ENCODE measurements around the gene DAZ1. TPM values are rescaled to one million over a fixed set of nuclear protein-coding genes. Genes with fewer than 3 reads are reported as not detected.
"Not testable (repeated sequence)": the region's sequence is repeated elsewhere in the genome, so short reads cannot be mapped to it uniquely, and the experiment has no call there.

The DAZ1 gene
- not detected for polyA plus RNA-seq

- not testable (repeated sequence) for H3K4me3 Mint-ChIP-seq, H3K36me3 Mint-ChIP-seq, H3K9me3 Mint-ChIP-seq, H3K27me3 Mint-ChIP-seq, H3K4me1 Mint-ChIP-seq, H3K27ac Mint-ChIP-seq
These were observed at the start of gene DAZ1 for GRCh38 chrY:23198908-23199307. TSS of gene DAZ1 (minus strand) at chrY:23199008. CDS start at chrY:23198800, 208 bp downstream.

- not testable (repeated sequence) for H3K4me1 Mint-ChIP-seq, H3K4me3 Mint-ChIP-seq, H3K9me3 Mint-ChIP-seq, H3K27ac Mint-ChIP-seq, H3K36me3 Mint-ChIP-seq, H3K27me3 Mint-ChIP-seq
These were observed 20.4 kb upstream of the DAZ1 start, which contains the start of gene DAZ2 for GRCh38 chrY:23219233-23219632. TSS of gene DAZ2 (plus strand) at chrY:23219533. CDS start at chrY:23219741, 208 bp downstream.

GRCh38 chrY:23210681-23211080, 11.9 kb upstream of the DAZ1 start:
- H3K4me3 Mint-ChIP-seq, H3K27ac Mint-ChIP-seq, H3K27me3 Mint-ChIP-seq, H3K36me3 Mint-ChIP-seq, H3K4me1 Mint-ChIP-seq, H3K9me3 Mint-ChIP-seq: not testable (repeated sequence)

GRCh38 chrY:23209802-23210495, 11.1 kb upstream of the DAZ1 start:
- H3K36me3 Mint-ChIP-seq, H3K4me3 Mint-ChIP-seq, H3K9me3 Mint-ChIP-seq, H3K27me3 Mint-ChIP-seq, H3K27ac Mint-ChIP-seq, H3K4me1 Mint-ChIP-seq: not testable (repeated sequence)

- H3K27me3 Mint-ChIP-seq, H3K27ac Mint-ChIP-seq, H3K4me3 Mint-ChIP-seq, H3K36me3 Mint-ChIP-seq, H3K4me1 Mint-ChIP-seq, H3K9me3 Mint-ChIP-seq: not testable (repeated sequence)
These were observed 8.6 kb upstream of the DAZ1 start for GRCh38 chrY:23207455-23207854.

Other genes with a start within 250 kb of the DAZ1 start
- gene BPY2, start 214.7 kb downstream of the DAZ1 start, polyA plus RNA-seq: not detected
- not detected for gene DAZ2, start 20.5 kb upstream of the DAZ1 start, polyA plus RNA-seq